Activated effector memory CD4-positive, alpha-beta T cell treated with anti-CD3 and anti-CD28 coated beads, Interleukin-2, amount 50 U/mL, for 16 hours (primary cell): ENCODE results near the gene CDC42.

Experiments used
- DNase-seq: peaks from one replicate; pipeline ENCODE4 v3.0.0-alpha.2; 2020

Gene CDC42

GRCh38 chr1:22132517-22133235 is 80.2 kb downstream of the CDC42 start:
- DNase-seq = no peak

GRCh38 chr1:22133247-22133930 is 80.9 kb downstream of the CDC42 start:
- no peak for DNase-seq

DNA sequence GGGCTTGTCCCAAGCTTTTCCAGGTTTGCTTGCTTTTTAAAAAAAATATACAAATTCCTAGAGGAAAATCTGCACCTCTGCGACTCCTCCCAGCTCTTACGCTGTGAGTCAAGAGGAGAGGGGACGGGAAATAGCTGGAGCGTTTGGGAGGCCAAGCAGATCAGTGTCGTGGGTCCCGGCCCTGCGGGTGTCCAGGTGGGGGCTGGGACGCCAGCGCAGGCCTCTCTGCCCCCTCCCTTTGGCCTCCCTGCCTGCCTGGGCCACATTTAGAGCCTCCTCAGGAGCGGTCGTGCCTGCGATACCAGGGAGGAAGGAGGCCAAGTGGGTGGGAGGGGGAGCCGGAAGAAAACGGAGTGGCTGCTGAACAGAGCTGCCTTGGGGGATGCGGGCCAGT is 81.4 kb downstream of the CDC42 start:
- no peak for DNase-seq

- DNase-seq = no peak
These were observed 84.7 kb downstream of the CDC42 start for GRCh38 chr1:22137004-22137720.

GRCh38 chr1:22139066-22139594 is 86.6 kb downstream of the CDC42 start:
- no peak for DNase-seq

GRCh38 chr1:22139817-22140216 is 87.3 kb downstream of the CDC42 start:
- DNase-seq = no peak
